HG03521 (cell line): Measurements from ENCODE around the gene TMEM139.
"Not testable (repeated sequence)": the region's sequence is repeated elsewhere in the genome, so short reads cannot be mapped to it uniquely, and the experiment has no call there.

ENCODE experiments used
- ATAC-seq: cut with Tn5 transposase; IDR thresholded peaks from one replicate; pipeline ENCODE4 v1.9.1; 2021; ENCODE audit warnings: mild to moderate bottlenecking, moderate library complexity; ENCODE audit not compliant: unreplicated experiment

Gene TMEM139

DNA sequence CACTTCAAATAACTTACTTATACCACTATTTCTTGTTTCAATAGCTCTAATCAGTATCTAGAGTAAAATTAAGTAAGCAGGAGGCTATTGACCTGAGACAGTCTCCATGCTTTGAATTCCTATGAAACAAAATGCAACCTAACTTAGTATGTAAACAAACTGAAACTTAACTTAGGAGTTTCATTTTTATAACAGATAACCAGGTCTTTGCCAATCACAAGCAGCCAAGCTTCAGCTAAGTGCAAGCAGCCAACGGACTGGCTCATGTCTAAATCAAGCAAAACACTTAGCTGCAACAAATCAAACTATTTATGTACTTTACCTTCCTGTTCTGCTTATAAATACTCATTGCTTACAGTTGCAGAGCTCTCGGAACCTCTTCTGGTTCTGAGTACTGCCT, 25.9 kb upstream of the TMEM139 start:
- no peak for ATAC-seq

DNA sequence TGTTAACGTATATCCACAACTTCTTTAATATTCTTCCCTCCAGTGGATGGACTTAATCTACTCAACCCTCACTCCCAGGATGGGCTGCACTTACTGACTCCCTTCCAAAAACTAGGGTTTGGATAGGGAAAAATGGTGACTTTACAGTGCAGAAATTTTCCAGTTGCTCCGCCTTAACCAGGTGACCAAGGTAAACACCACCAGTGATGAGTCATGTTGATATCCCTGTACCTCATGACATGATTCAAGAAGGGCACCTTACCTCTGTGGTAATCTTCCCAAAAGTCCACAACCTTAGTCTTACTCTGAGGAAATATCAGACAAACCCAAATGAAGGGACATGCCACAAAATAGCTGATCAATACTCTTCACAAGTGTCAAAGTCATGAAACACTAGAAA, 25.0 kb upstream of the TMEM139 start:
- no peak for ATAC-seq

DNA sequence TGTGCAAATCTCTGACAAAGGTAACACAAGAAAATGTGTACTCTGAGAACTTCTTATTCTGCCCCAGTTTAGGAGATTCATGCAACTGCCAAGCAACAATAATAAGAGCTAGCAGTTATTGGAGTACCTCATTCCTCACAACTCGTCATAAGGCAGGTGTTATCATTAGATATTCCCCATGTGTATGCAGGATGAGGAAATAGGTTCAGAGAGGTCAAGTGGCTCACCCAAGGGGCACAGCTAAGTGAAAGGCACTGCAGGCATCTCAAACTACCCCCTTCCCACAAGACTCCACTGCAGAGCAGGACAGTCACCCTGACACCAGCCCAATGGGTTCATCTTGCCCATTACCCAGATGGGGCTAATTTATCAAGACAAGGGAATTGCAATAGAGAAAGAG, 22.9 kb upstream of the TMEM139 start:
- ATAC-seq, result no peak

DNA sequence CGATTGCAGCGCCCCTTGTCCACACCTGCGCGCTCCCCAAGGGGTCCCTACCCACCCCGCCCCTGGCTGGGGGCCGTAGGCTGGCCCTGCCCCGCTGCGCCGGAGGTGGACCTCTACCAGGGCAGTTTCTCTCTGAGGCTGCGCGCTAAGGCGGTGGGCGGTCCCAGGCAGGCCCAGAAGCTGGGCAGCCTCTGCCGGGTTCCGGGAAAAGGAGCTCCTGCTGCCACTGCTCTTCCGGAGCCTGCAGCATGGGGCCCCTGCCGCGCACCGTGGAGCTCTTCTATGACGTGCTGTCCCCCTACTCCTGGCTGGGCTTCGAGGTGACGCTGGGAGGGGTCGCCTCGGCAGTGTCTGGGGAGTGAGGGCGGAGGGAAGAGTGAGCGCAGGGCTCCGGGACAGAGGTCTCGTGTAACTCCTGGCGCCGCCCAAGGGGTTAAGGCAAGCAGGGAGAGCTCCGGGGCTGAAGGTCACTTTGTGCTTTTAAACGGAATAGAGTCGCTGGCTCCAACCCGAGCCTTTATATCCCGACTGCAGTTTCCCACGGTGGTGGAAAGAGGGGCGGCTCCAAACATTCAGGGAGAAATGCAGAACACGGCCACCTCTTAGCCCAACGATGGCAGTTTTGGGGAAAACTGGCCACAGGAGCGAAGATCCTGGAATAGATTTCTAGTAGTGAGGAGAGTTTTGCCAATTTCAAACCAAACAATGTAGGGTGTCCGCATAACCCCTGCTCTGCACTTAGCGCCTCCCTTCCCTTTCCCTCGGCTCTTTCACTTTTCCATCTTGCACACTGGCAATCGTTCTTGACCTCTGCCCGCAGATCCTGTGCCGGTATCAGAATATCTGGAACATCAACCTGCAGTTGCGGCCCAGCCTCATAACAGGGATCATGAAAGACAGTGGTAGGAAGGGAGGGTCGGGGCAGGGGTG, 21.2 kb upstream of the TMEM139 start, which contains the start of gene GSTK1:
TSS of gene GSTK1 (plus strand) at position 176 of the 930 bp plus-strand sequence. CDS start at position 249, 73 bp downstream.
- peak; percentile 93 for ATAC-seq

DNA sequence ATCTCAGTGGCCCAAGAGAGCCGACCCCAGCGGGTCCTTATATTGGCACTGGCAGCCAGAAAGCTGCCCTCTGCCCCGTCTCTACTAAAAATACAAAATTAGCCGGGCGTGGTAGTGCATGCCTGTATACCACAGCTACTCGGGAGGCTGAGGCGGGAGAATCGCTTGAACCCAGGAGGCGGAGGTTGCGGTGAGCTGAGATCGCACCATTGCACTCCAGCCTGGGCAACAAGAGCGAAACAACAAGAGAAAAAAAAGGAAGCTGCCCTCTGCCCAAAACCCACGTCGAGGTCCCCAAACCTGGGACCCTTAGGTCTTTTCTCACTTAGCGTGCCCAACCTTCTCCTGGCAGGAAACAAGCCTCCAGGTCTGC, 20.6 kb upstream of the TMEM139 start:
- not testable (repeated sequence) for ATAC-seq

DNA sequence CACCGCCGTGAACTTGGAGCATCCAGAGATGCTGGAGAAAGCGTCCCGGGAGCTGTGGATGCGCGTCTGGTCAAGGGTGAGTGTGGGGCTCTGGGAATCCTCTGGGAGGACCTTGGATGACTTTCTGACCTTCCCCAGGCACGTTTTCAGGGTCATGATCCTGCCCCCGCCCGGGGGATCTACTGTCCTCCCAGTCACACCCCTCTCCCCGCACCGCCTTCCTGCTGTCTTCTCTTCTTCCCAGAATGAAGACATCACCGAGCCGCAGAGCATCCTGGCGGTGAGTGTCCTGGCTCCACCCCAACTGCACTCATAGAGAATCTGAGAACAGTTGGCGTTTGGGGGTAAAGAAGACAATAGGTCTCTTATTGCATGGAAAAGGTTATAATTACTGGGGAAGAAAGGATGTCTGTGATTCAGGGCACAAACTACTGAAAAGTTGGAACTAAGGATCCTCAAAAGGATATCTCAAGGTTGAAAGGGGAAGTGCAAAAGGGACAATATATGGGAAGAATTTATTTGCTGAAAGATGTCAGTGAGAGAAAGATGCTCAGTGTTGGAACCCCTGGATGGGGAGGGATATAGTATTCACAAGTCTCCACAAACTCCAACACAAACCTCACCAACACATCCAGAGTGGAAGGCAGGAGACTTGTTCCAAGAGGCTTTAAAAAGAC, 19.6 kb upstream of the TMEM139 start:
- ATAC-seq, result no peak

DNA sequence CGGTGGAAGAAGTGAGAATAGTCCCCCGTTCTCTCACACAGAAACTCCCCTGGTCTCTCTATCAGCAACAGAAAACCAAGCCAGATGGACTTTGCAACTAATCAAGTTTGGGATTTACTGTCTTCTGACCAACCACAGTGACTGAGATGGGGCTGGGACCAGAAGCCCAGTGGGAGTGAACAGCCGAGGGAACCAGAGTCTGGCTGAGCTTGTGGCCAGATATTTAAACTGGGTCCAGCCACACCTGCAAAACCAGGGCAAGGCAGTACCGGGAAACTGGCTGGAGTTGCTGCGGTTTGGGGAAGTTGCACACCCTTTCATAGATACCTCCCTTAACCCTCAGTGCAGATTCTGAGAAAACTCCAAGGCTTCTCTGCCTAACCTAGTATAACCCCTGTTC, 15.5 kb upstream of the TMEM139 start:
- ATAC-seq, result no peak

DNA sequence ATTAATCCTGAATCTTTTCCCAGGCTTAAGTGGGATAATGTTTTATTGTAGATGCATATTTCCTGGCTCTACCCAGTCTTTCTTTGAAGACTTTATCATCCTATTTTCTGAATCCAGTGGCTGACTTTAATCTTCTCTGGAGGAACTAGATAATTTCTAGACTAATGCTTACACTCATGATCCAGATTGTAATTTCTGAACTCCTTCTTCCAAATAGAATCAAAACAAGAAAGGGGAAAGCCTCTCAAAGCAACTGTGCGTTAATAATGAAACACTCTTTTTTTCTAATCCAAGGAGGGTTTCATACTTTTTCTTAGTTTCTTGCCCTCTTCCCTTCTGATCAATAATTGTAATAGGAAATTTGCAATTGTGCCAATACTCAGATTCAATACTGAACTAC, 13.5 kb upstream of the TMEM139 start:
- no peak for ATAC-seq

DNA sequence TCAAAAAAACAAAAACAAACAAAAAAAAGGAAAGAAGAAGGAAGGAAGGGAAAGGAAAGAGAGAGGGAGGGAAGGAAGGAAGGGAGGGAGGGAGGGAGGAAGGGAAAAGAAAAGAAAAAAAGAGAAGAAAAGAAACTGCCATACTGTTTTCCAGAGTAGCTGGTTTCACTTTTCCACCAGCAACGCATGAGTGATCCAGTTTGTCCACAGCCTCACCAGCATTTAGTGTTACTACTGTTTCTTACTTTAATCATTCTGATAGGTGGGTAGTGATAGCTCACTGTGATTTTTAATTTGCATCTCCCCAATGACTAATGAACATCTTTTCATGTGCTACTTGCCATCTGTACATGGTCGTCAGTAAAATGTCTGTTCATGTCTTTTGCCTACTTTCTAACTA, 11.9 kb upstream of the TMEM139 start:
- ATAC-seq, result no peak

DNA sequence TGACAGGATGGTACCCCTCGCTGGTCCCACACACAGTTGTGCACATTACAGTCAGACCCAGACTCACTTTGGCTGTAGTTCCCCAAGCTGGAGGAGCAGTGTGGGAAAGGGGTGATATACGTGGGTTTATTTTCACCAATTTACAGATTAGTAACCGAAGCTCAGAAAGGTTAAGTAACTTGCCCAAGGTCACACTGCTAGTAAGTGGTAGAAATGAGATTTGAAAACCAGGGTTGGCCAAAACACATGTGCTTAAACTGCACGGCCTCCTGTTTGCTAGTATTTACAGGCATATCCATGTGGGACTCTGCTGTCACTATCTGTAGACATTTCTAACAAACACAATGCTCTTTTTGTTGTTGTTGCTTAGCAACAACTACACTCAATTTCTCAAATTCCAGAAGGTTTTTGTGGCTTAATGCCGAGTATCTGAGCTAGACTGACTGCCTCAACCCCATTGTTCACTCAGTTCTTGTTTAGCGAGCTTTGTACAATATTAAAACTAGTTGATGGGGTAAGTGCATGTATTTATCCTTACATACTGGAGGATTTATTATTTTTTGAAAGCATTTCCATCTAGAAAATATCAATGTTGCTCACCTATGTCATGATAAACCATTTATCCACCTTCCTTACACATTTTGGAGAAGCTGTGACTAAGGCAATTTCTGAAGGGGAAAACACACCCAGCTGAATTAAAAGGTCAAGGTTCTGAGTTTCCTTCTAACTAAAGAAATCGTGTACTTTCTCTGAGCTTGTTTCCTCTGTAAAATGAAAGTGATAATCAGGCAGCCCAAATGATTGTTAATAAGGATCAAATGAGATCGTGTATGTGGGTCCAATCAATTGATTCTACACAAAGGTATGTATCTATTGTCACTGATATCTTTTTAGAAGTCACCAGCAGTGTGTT, 5.3 kb upstream of the TMEM139 start:
- ATAC-seq, result no peak

DNA sequence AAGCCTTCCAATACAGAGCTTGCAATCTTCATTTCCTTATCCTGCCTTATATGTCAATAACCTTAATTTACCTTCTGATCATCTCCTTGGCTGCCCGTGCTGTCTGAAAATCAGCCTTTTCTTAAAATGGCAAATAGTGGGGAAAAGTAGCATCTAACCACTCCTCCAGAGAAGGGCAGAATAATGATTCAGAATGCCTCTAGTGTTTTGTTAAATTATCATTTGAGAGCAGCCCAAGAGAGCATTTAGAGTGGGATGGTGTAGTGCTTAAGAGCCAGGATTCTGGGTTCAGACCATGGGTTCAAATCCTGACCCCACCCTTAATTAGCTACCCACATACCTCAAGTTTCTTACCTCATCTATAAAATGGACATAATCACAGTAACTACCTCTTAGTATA, 4.6 kb upstream of the TMEM139 start:
- no peak for ATAC-seq

DNA sequence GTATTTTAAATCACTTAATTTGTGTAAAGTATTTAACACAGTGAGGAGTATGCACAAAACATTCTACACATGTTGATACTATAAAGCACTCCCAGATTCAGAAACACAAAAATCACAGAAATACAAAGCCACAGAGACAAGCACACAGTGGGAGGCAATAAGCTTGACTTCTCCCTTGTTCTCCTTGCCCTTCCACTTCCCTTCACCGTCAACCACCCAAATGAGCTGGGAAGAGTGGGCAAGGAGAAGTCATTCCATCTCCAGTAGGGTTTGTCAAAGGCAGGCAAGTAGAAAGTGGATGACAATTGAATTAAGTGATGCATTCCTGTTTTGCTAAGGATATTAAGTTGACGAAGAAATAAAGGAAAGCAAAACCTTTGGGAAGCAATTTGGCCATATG, 4.2 kb upstream of the TMEM139 start:
- no peak for ATAC-seq

DNA sequence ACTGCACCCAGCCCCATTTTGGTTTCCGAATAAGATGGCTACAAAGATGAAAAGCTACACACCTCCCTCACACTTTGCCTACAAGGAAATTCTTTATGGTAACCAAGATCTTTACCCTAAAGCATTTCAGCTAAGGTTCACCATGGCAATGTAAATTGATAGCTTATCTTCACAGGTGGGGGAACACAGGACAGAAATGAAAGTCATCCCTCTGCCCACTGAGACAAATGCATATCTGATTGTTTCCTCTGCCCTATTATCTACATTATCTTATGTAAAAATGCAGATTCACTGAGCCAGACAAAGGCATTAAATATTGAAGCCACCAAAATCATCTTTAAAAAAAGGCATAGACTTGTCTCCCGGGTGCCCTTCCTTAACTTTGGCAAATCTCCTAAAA, 3.2 kb upstream of the TMEM139 start:
- ATAC-seq, result no peak

DNA sequence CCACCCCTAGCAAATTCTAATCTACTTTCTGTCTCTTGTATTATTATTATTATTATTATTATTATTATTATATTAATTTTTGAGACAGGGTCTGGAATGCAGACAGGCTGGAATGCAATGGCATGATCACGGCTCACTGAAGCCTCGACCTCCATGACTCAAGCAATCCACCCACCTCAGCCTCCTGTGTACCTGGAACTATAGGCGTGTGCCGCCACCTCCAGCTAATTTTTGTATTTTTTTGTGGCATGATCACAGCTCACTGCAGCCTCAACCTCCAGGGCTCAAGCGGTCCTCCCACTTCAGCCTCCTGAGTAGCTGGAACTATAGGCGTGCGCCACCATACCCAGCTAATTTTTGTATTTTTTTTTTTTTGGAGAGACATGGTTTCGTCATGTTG, 2.6 kb upstream of the TMEM139 start:
- no peak for ATAC-seq

DNA sequence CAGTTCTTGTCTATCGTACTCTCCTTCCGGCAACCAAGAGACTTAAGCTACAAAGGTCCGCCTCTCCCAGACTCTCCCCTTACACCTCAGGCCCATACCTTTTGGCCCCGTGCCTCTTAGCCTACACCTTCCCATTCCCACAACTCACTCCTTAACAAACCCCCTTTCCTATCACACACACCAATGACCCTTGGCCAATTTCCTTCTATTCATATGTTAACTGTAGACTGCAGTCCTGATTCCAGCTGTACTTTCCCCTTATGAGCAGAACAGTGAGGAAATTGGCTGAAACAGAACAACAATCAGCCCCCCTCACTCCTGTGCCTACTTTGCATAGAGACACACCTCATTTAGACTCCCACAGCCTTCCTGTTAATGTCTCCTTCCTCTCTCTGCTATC, 1.4 kb upstream of the TMEM139 start:
- no peak for ATAC-seq

DNA sequence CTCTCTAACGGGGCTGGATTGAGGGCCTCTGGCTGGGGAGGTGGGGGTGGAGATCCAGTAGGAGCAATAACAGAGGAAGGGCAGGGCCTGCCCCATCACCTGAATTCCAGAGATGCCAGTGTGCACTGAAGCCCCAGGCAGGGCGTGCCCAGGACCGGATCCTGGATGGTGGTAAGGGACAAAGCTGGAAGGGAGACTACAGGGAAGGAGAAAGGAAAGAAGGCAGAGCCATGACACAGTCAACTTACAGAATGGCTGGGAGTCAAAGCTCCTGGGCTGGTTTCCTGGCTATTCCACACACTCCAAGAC, 666 bp downstream of the TMEM139 start:
- ATAC-seq, result no peak

DNA sequence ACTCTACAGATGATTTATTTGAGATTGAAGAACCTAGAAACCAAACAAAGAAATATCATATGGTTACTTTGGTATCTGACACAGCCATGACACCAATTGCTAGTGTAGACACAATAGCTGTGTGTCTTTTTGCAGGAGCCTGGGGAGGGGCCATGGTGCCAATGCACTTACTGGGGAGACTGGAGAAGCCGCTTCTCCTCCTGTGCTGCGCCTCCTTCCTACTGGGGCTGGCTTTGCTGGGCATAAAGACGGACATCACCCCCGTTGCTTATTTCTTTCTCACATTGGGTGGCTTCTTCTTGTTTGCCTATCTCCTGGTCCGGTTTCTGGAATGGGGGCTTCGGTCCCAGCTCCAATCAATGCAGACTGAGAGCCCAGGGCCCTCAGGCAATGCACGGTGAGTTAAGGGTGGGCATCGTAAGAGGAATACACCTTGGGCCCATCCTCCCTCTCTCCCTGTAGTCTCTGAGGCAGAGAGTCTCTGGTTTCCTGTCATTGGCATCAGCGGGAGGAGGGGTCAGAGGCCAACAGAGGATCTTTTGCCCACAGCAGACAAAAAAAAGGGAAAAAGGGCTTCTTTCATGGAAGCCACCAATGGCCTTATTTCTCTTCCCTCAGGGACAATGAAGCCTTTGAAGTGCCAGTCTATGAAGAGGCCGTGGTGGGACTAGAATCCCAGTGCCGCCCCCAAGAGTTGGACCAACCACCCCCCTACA, 1.2 kb downstream of the TMEM139 start:
- ATAC-seq, result no peak

DNA sequence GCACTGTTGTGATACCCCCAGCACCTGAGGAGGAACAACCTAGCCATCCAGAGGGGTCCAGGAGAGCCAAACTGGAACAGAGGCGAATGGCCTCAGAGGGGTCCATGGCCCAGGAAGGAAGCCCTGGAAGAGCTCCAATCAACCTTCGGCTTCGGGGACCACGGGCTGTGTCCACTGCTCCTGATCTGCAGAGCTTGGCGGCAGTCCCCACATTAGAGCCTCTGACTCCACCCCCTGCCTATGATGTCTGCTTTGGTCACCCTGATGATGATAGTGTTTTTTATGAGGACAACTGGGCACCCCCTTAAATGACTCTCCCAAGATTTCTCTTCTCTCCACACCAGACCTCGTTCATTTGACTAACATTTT, 1.7 kb downstream of the TMEM139 start:
- ATAC-seq, result no peak

DNA sequence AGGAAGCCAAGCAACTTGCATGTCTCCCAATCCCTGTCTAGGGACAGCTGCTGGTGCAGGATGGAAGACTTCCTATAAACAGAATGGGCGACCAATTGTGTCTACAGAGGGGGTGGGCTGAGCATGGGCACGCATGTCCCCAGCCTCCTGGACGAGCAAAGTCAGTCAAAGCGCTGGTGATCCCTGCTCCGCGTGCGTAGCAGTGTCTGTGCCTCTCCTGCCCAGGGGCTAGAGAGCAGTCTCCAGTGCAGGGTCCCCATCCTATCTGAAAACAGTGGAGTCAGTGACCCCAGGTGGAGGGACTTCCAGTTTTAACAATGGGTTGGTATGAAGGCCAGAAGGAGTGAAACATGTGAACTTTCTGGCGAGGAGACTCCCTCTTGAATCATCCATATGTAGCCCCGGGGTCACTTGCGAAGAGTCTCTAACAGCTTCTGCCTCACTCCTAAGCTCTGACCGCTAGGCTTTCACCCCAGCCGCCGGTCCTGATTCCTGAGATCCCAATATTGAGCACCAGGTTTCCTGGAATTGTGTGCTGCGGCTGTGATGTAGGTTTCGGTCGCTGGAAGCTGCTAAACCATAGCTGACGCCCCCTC, 2.7 kb downstream of the TMEM139 start:
- no peak for ATAC-seq
